A549 (cell line): ENCODE measurements around the gene ZNF526. TPM values are rescaled to one million over a fixed set of nuclear protein-coding genes. Genes with fewer than 3 reads are reported as not detected.

ENCODE experiments used
- ATAC-seq, 2 experiments: fragments of 200-7000 bp in 1 of 2; fragments of >200 bp in 1 of 2; cut with Nextera tagmentation in 1 of 2; cut with Tn5 transposase in 1 of 2; 3 replicates each; pipeline versions ENCODE4 v1.8.0 to v1.9.1; 2018 to 2020; ENCODE audit warnings: mild to moderate bottlenecking in 1 of 2, moderate library complexity in 1 of 2
- CTCF ChIA-PET: fragments of 300-600 bp; sonication (Branson Sonifier 250); formaldehyde crosslinking; extraction: SDS; loops from one replicate; lab custom pipeline; 2021; ENCODE audit warnings: antibody characterized with exemption, inconsistent platforms; lab: Yijun Ruan, JAX
- POLR2A ChIA-PET: fragments of 350-600 bp; formaldehyde crosslinking; extraction: SDS; loops from one replicate; lab custom pipeline; 2021; ENCODE audit warnings: antibody characterized with exemption, inconsistent platforms; lab: Yijun Ruan, JAX
- DNase-seq, 2 experiments: peaks; one replicate each; pipeline versions ENCODE4 v3.0.0 to v3.0.0-alpha.2; 2011 to 2016; ENCODE audit warnings: low read depth in 1 of 2, low spot score in 1 of 2
- FAIRE-seq: peaks from 2 replicates; lab custom pipeline; 2011; peaks lifted over from hg19 to GRCh38; lab: Jason Lieb, UNC
- H3K27ac ChIP-seq, 2 experiments: fragments of >200 bp; sonication (Bioruptor Twin); formaldehyde crosslinking; 3 replicates each; pipeline ENCODE4 v1.5.1; 2016 to 2017
- H3K4me1 ChIP-seq: fragments of >200 bp; sonication (Bioruptor Twin); formaldehyde crosslinking; 3 replicates; pipeline ENCODE4 v1.6.1; 2016
- H3K4me2 ChIP-seq: fragments of >200 bp; sonication (Bioruptor Twin); formaldehyde crosslinking; 3 replicates; pipeline ENCODE4 v1.6.1; 2016
- H3K4me3 ChIP-seq: fragments of >200 bp; sonication (Bioruptor Twin); formaldehyde crosslinking; 3 replicates; pipeline ENCODE4 v1.5.1; 2016
- H3K9me3 ChIP-seq: fragments of >200 bp; sonication (Bioruptor Twin); formaldehyde crosslinking; 3 replicates; pipeline ENCODE4 v1.6.1; 2016
- CHD2 ChIP-seq: fragments of 150-350 bp; IDR thresholded peaks from 2 replicates; pipeline ENCODE4 v1.6.1; 2014; ENCODE audit warnings: low read length; ENCODE audit not compliant: partially characterized antibody
- CHD4 ChIP-seq: fragments of 200-600 bp; sonication (generic); IDR thresholded peaks from 2 replicates; pipeline ENCODE4 v1.6.1; 2016; ENCODE audit warnings: antibody characterized with exemption, mild to moderate bottlenecking, borderline replicate concordance
- ESRRA ChIP-seq: fragments of 150-350 bp; IDR thresholded peaks from 2 replicates; pipeline ENCODE4 v1.6.1; 2014; ENCODE audit warnings: mild to moderate bottlenecking, low read length, borderline replicate concordance
- FOSL2 ChIP-seq, 2 experiments: fragments of 450-650 bp in 1 of 2; fragments of >200 bp in 1 of 2; sonication (Bioruptor Twin) in 1 of 2; formaldehyde crosslinking; IDR thresholded peaks; 2 replicates each; pipeline versions ENCODE4 v1.5.0 to v1.6.1; 2016 to 2020; ENCODE audit warnings: mild to moderate bottlenecking in 1 of 2, moderate library complexity in 1 of 2
- HEYL ChIP-seq: fragments of 250-450 bp; sonication (Bioruptor Pico); IDR thresholded peaks from 2 replicates; pipeline ENCODE4 v1.8.0; 2021; ENCODE audit warnings: mild to moderate bottlenecking, moderate library complexity
- JUN ChIP-seq, 2 experiments: fragments of >200 bp; sonication (Bioruptor Twin); formaldehyde crosslinking; IDR thresholded peaks; 2 replicates in 1 of 2; 3 replicates in 1 of 2; pipeline ENCODE4 v1.6.1; 2016 to 2017
- MYC ChIP-seq: IDR thresholded peaks from 2 replicates; pipeline ENCODE4 v1.6.1; 2012; ENCODE audit warnings: mild to moderate bottlenecking, inconsistent platforms, low read length, improper control_type of control experiment, borderline replicate concordance
- NR3C1 ChIP-seq: fragments of >200 bp; sonication (Bioruptor Twin); formaldehyde crosslinking; IDR thresholded peaks from 3 replicates; pipeline ENCODE4 v1.6.1; 2017
- PHF8 ChIP-seq: fragments of 200-600 bp; sonication (generic); IDR thresholded peaks from 2 replicates; pipeline ENCODE4 v1.6.1; 2016; ENCODE audit warnings: low read depth, mild to moderate bottlenecking, antibody characterized with exemption, moderate library complexity, borderline replicate concordance
- POLR2A ChIP-seq: IDR thresholded peaks from 2 replicates; pipeline ENCODE4 v1.6.1; 2012; ENCODE audit warnings: mild to moderate bottlenecking, low read length
- RARB ChIP-seq: fragments of 250-450 bp; sonication (Bioruptor Pico); IDR thresholded peaks from 2 replicates; pipeline ENCODE4 v1.8.0; 2021; ENCODE audit warnings: mild to moderate bottlenecking, moderate library complexity
- RCOR1 ChIP-seq: fragments of 150-350 bp; IDR thresholded peaks from 2 replicates; pipeline ENCODE4 v1.6.1; 2014; ENCODE audit warnings: antibody characterized with exemption, low read length, low read depth
- SMC3 ChIP-seq: fragments of >200 bp; sonication (Bioruptor Twin); formaldehyde crosslinking; IDR thresholded peaks from 3 replicates; pipeline ENCODE4 v1.6.1; 2018; ENCODE audit warnings: inconsistent platforms
- SREBF2 ChIP-seq: fragments of 450-650 bp; IDR thresholded peaks from 2 replicates; pipeline ENCODE4 v1.6.1; 2014; ENCODE audit warnings: mild to moderate bottlenecking, moderate library complexity
- WGBS: methylation state at CpG from one replicate; pipeline ENCODE4 v1.1.6; 2017; ENCODE audit errors: missing lambda C conversion rate; 5-methylcytosine and 5-hydroxymethylcytosine counted together
- polyA plus RNA-seq, 4 experiments: library from polyadenylated mRNA; depleted of rRNA in 3 of 4; stranded (reverse); fragments of >200 nt; fragmentation: RNase III in 1 of 4; extraction: RNeasy Plus Mini Kit Qiagen cat#74134 plus additional on column Dnase treatment in 1 of 4; gene quantifications; 2 replicates in 3 of 4; 3 replicates in 1 of 4; pipeline ENCODE4 v1.2.3, GENCODE V29; 2011 to 2017
- TF ChIP-seq, protein P1 (sequence below): IDR thresholded peaks from 2 replicates; pipeline ENCODE4 v1.6.1; 2012; ENCODE audit warnings: low read depth, borderline replicate concordance
- TF ChIP-seq, protein P2 (sequence below): fragments of 200-600 bp; sonication (generic); IDR thresholded peaks from 2 replicates; pipeline ENCODE4 v1.6.1; 2016; ENCODE audit warnings: antibody characterized with exemption, mild to moderate bottlenecking, moderate library complexity
- TF ChIP-seq, protein P3 (sequence below): fragments of 450-650 bp; IDR thresholded peaks from 2 replicates; pipeline ENCODE4 v1.6.1; 2014; ENCODE audit warnings: antibody characterized with exemption
- TF ChIP-seq, protein P4 (sequence below): IDR thresholded peaks from 2 replicates; pipeline ENCODE4 v1.6.1; 2012
- TF ChIP-seq, protein P5 (sequence below): fragments of 250-450 bp; sonication (Bioruptor Pico); IDR thresholded peaks from 2 replicates; pipeline ENCODE4 v1.5.0; 2021; ENCODE audit warnings: mild to moderate bottlenecking, moderate library complexity, borderline replicate concordance
- TF ChIP-seq, protein P6 (sequence below): fragments of 250-450 bp; sonication (Bioruptor Pico); IDR thresholded peaks from 2 replicates; pipeline ENCODE4 v1.5.0; 2020; ENCODE audit warnings: low read depth, mild to moderate bottlenecking, moderate library complexity
- TF ChIP-seq, protein P7 (sequence below): fragments of >200 bp; sonication (Bioruptor Twin); formaldehyde crosslinking; IDR thresholded peaks from 3 replicates; pipeline ENCODE4 v1.5.1; 2016

Gene ZNF526
- polyA plus RNA-seq, 2 of the 4 experiments (the other 2 are of a cell fraction), result 7.1 to 12.9 TPM

DNA sequence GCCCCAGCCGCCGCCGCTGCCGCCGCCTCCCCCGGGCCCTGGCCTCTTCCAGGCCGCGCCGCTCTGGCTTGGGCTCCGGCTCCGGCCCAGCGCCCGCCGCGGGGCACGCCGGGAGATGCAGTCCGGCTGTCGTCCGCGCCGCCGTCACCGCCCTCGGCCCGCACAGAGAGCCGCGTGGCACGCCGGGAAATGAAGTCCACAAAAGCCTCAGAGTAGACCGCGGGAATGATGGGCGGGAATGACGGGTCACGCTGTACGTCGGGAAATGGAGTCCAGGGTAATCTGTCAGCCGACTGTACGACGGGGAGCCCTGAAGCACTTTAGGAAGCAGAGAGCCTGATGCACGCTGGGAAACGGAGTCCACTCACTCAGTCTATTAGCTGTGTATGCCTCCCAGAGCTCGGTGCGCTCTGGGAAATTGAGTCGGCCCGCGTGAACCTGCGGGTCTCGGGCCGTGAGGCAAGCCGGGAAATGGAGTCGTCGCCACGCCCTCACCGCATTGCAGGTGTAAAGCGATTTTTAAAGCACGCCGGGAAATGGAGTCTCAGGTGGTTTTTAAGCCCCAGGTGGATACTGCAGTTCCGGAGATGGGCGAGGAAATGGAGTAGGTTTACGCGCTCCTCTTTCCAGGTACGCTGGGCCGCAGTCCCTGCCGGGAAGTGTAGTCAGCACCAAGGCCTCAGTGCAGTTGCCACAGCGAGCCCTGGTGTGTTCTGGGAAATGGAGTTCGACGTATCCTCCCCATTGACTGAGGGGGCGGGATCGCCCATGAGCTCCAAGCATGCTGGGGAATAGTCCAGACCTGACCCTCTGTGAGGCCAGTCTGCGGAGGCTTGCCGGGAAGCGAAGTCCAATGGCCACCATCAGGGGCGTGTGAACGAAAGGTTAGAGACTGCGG, 22.6 kb downstream of the ZNF526 start, which contains the start of gene GSK3A (continued):
- TF ChIP-seq FOSL2 (IDR thresholded peaks at IDR 0.05) (no peak), FOSL2 (CRISPR knock-in tag; IDR thresholded peaks at IDR 0.05) (peak; percentile 27; the same call in 1 of the 2 replicates)

DNA sequence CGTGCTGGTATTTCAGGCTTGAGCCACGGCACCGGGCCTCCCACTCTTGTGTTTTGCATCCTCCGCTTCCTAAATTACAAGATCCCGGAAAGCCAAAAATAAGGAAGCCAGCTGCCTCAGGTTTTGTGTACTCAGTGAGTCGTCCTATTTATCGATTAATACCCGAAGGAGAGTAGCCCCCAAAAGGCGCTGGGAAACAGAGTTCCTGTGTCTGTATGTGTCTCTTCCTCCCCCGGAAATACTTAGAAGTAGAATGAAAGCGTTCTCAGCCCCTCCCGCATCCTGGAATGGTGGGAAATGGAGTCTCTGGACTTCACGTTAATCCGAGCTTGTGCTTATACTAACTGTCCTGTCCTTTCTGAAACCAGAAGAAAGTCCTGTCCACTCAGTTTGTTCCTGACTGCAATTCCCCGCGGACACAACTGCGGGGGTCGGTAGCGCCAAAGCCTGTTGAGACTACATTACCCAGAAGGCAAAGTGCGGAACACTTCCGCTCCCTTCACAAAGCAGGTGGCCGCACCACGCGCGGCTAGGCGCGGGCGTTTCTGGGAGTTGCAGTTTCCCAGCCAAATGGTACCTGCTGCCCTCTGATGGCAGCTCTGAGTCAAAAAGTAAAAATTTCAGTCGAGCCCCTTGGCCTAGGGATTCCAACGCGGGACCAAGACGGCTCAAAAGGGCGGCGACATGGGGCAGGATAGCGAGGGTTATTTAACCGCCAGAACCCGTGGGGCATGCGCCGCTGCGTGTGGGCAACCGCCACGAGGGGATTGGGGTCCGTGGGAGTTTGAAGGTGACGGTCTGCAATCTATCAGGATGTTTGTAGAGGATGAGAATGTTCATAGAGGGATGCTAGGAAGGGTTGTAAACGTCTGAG, 24.5 kb downstream of the ZNF526 start:
- peak; percentile 99 for DNase-seq
- Histone ChIP-seq H3K4me2 (peak overlapping the region; percentile 95), H3K9me3 (no peaks in the 10 kb centered on the region), H3K4me3 (peak overlapping the region; percentile 65), H3K27ac (peak overlapping the region; percentile 87 to 90), H3K4me1 (peaks cover 60% of the 10 kb centered on the region)
- POLR2A ChIA-PET, result interaction anchor here (0.6 to 3.9 kb wide), 11 partner anchors 11 to 152 kb away, joined by 3 to 56 read pairs (median 3); partner anchors contain the start of genes ERF, PAFAH1B3 and ZNF526
- ATAC-seq, result peak; percentile 44 to 64
- WGBS, result 3% methylated on average over 45 of the region's 45 CpGs
- CTCF ChIA-PET, result interaction anchor here (0.8 to 21.7 kb wide), 25 partner anchors 9 to 180 kb away, joined by 3 to 616 read pairs (median 7); partner anchors contain the start of genes CIC, ERF, PAFAH1B3 and POU2F2
- peak; percentile 100 for FAIRE-seq
- TF ChIP-seq, protein P1, sequence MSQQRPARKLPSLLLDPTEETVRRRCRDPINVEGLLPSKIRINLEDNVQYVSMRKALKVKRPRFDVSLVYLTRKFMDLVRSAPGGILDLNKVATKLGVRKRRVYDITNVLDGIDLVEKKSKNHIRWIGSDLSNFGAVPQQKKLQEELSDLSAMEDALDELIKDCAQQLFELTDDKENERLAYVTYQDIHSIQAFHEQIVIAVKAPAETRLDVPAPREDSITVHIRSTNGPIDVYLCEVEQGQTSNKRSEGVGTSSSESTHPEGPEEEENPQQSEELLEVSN, result 0 out of 2 replicates have a peak, but pooled peaks have one; percentile 52
- TF ChIP-seq NR3C1, result no peak
- TF ChIP-seq JUN (IDR thresholded peaks at IDR 0.05), result peak; percentile 58 to 95
- peak; percentile 92 for TF ChIP-seq MYC
- no peak for TF ChIP-seq CHD4
- peak; percentile 18; the same call in 1 of the 2 replicates for TF ChIP-seq POLR2A
- TF ChIP-seq ESRRA, result no peak
- peak; percentile 22 for TF ChIP-seq CHD2
- TF ChIP-seq RARB (CRISPR knock-in tag), result 0 out of 2 replicates have a peak, but pooled peaks have one; percentile 8
- TF ChIP-seq FOSL2 (IDR thresholded peaks at IDR 0.05), result no peak
- TF ChIP-seq FOSL2 (CRISPR knock-in tag; IDR thresholded peaks at IDR 0.05), result peak; percentile 57
- TF ChIP-seq PHF8, result peak; percentile 40; the same call in 1 of the 2 replicates
- TF ChIP-seq, protein P2, sequence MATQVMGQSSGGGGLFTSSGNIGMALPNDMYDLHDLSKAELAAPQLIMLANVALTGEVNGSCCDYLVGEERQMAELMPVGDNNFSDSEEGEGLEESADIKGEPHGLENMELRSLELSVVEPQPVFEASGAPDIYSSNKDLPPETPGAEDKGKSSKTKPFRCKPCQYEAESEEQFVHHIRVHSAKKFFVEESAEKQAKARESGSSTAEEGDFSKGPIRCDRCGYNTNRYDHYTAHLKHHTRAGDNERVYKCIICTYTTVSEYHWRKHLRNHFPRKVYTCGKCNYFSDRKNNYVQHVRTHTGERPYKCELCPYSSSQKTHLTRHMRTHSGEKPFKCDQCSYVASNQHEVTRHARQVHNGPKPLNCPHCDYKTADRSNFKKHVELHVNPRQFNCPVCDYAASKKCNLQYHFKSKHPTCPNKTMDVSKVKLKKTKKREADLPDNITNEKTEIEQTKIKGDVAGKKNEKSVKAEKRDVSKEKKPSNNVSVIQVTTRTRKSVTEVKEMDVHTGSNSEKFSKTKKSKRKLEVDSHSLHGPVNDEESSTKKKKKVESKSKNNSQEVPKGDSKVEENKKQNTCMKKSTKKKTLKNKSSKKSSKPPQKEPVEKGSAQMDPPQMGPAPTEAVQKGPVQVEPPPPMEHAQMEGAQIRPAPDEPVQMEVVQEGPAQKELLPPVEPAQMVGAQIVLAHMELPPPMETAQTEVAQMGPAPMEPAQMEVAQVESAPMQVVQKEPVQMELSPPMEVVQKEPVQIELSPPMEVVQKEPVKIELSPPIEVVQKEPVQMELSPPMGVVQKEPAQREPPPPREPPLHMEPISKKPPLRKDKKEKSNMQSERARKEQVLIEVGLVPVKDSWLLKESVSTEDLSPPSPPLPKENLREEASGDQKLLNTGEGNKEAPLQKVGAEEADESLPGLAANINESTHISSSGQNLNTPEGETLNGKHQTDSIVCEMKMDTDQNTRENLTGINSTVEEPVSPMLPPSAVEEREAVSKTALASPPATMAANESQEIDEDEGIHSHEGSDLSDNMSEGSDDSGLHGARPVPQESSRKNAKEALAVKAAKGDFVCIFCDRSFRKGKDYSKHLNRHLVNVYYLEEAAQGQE, result no peak
- TF ChIP-seq SREBF2, result no peak
- no peak for TF ChIP-seq RCOR1
- TF ChIP-seq, protein P3, sequence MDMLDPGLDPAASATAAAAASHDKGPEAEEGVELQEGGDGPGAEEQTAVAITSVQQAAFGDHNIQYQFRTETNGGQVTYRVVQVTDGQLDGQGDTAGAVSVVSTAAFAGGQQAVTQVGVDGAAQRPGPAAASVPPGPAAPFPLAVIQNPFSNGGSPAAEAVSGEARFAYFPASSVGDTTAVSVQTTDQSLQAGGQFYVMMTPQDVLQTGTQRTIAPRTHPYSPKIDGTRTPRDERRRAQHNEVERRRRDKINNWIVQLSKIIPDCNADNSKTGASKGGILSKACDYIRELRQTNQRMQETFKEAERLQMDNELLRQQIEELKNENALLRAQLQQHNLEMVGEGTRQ, result peak; percentile 90
- TF ChIP-seq SMC3, result peak; percentile 80
- TF ChIP-seq, protein P4, sequence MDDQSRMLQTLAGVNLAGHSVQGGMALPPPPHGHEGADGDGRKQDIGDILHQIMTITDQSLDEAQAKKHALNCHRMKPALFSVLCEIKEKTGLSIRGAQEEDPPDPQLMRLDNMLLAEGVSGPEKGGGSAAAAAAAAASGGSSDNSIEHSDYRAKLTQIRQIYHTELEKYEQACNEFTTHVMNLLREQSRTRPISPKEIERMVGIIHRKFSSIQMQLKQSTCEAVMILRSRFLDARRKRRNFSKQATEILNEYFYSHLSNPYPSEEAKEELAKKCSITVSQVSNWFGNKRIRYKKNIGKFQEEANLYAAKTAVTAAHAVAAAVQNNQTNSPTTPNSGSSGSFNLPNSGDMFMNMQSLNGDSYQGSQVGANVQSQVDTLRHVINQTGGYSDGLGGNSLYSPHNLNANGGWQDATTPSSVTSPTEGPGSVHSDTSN, result peak; percentile 83
- TF ChIP-seq, protein P5, sequence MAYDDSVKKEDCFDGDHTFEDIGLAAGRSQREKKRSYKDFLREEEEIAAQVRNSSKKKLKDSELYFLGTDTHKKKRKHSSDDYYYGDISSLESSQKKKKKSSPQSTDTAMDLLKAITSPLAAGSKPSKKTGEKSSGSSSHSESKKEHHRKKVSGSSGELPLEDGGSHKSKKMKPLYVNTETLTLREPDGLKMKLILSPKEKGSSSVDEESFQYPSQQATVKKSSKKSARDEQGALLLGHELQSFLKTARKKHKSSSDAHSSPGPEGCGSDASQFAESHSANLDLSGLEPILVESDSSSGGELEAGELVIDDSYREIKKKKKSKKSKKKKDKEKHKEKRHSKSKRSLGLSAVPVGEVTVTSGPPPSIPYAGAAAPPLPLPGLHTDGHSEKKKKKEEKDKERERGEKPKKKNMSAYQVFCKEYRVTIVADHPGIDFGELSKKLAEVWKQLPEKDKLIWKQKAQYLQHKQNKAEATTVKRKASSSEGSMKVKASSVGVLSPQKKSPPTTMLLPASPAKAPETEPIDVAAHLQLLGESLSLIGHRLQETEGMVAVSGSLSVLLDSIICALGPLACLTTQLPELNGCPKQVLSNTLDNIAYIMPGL, result no peak
- TF ChIP-seq, protein P6, sequence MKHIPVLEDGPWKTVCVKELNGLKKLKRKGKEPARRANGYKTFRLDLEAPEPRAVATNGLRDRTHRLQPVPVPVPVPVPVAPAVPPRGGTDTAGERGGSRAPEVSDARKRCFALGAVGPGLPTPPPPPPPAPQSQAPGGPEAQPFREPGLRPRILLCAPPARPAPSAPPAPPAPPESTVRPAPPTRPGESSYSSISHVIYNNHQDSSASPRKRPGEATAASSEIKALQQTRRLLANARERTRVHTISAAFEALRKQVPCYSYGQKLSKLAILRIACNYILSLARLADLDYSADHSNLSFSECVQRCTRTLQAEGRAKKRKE (CRISPR knock-in tag), result no peak
- TF ChIP-seq, protein P7, sequence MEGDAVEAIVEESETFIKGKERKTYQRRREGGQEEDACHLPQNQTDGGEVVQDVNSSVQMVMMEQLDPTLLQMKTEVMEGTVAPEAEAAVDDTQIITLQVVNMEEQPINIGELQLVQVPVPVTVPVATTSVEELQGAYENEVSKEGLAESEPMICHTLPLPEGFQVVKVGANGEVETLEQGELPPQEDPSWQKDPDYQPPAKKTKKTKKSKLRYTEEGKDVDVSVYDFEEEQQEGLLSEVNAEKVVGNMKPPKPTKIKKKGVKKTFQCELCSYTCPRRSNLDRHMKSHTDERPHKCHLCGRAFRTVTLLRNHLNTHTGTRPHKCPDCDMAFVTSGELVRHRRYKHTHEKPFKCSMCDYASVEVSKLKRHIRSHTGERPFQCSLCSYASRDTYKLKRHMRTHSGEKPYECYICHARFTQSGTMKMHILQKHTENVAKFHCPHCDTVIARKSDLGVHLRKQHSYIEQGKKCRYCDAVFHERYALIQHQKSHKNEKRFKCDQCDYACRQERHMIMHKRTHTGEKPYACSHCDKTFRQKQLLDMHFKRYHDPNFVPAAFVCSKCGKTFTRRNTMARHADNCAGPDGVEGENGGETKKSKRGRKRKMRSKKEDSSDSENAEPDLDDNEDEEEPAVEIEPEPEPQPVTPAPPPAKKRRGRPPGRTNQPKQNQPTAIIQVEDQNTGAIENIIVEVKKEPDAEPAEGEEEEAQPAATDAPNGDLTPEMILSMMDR, result peak; percentile 86
- TF ChIP-seq HEYL, result no peak
